Endothelial cell (in vitro differentiated cells): ENCODE measurements around the gene ATP11B. TPM values are rescaled to one million over a fixed set of nuclear protein-coding genes. Genes with fewer than 3 reads are reported as not detected.

Source experiments
- DNase-seq: peaks from one replicate; pipeline ENCODE4 v3.0.0; 2021; ENCODE audit warnings: low spot score
- H3K27ac Mint-ChIP-seq: one replicate; pipeline ENCODE4 v1.8.0; 2021; ENCODE audit warnings: mixed read lengths, inconsistent platforms; ENCODE audit not compliant: unreplicated experiment
- H3K27me3 Mint-ChIP-seq: one replicate; pipeline ENCODE4 v1.8.0; 2021; ENCODE audit warnings: mild to moderate bottlenecking, moderate library complexity, mixed read lengths, inconsistent platforms; ENCODE audit not compliant: unreplicated experiment
- H3K36me3 Mint-ChIP-seq: one replicate; pipeline ENCODE4 v1.8.0; 2021; ENCODE audit warnings: mild to moderate bottlenecking, low read depth, mixed read lengths, inconsistent platforms; ENCODE audit not compliant: unreplicated experiment
- H3K4me1 Mint-ChIP-seq: one replicate; pipeline ENCODE4 v1.8.0; 2021; ENCODE audit warnings: mild to moderate bottlenecking, mixed read lengths, inconsistent platforms; ENCODE audit not compliant: unreplicated experiment
- H3K4me3 Mint-ChIP-seq: one replicate; pipeline ENCODE4 v1.8.0; 2021; ENCODE audit warnings: mild to moderate bottlenecking, mixed read lengths, inconsistent platforms; ENCODE audit not compliant: unreplicated experiment
- H3K9me3 Mint-ChIP-seq: one replicate; pipeline ENCODE4 v1.8.0; 2021; ENCODE audit warnings: mixed read lengths, inconsistent platforms; ENCODE audit not compliant: unreplicated experiment
- CTCF ChIP-seq: fragments of 200-600 bp; sonication (generic); IDR thresholded peaks from one replicate; pipeline ENCODE4 v1.5.0; 2021; ENCODE audit warnings: antibody characterized with exemption; ENCODE audit not compliant: unreplicated experiment
- total RNA-seq: library from RNA; stranded (reverse); fragmentation: NEBNext Ultra II Directional; extraction: Animal tissue kit (Norgen Biotek cat#: 25700); gene quantifications from one replicate; pipeline ENCODE4 v1.2.1, GENCODE V29; 2021; ENCODE audit not compliant: unreplicated experiment

The ATP11B gene
- total RNA-seq, 1 donor from 2014 or later = 45.3 TPM

- Mint-ChIP-seq H3K36me3 (no peaks in the 10 kb centered on the region), H3K27ac (no peak overlapping the region), H3K4me1 (peaks cover 12% of the 10 kb centered on the region), H3K27me3 (no peaks in the 10 kb centered on the region), H3K9me3 (no peaks in the 10 kb centered on the region), H3K4me3 (no peak overlapping the region)
- DNase-seq = no peak
- TF ChIP-seq CTCF = no peak
Observed at GRCh38 chr3:182967218-182968204, 174.2 kb downstream of the ATP11B start.

GRCh38 chr3:182969277-182969676 lies 176.0 kb downstream of the ATP11B start:
- H3K9me3 Mint-ChIP-seq = no peaks in the 10 kb centered on the region
- H3K36me3 Mint-ChIP-seq = no peaks in the 10 kb centered on the region
- H3K4me3 Mint-ChIP-seq = no peak overlapping the region
- no peak for TF ChIP-seq CTCF
- peaks cover 12% of the 10 kb centered on the region for H3K4me1 Mint-ChIP-seq
- H3K27me3 Mint-ChIP-seq = no peaks in the 10 kb centered on the region
- no peak for DNase-seq
- H3K27ac Mint-ChIP-seq = no peak overlapping the region

- Mint-ChIP-seq H3K9me3 (no peaks in the 10 kb centered on the region), H3K27me3 (no peaks in the 10 kb centered on the region), H3K36me3 (no peaks in the 10 kb centered on the region), H3K27ac (no peak overlapping the region), H3K4me3 (no peak overlapping the region), H3K4me1 (peaks cover 12% of the 10 kb centered on the region)
- DNase-seq = no peak
- TF ChIP-seq CTCF = no peak
Observed at GRCh38 chr3:182969853-182970252, 176.5 kb downstream of the ATP11B start.

- H3K27ac Mint-ChIP-seq = no peak overlapping the region
- TF ChIP-seq CTCF = no peak
Observed at GRCh38 chr3:182970811-182971418, 177.6 kb downstream of the ATP11B start.

More at GRCh38 chr3:182970811-182971418, 177.6 kb downstream of the ATP11B start:
- no peaks in the 10 kb centered on the region for H3K9me3 Mint-ChIP-seq
- H3K4me3 Mint-ChIP-seq = no peak overlapping the region
- H3K36me3 Mint-ChIP-seq = no peaks in the 10 kb centered on the region
- no peak for DNase-seq
- no peaks in the 10 kb centered on the region for H3K27me3 Mint-ChIP-seq
- peaks cover 12% of the 10 kb centered on the region for H3K4me1 Mint-ChIP-seq

Other genes with a start within 250 kb of the ATP11B start
- 48.1 TPM for gene DCUN1D1, start 187.0 kb downstream of the ATP11B start, total RNA-seq